Endothelial cell (in vitro differentiated cells): Measurements from ENCODE around the gene TADA3. TPM values are rescaled to one million over a fixed set of nuclear protein-coding genes. Genes with fewer than 3 reads are reported as not detected.

Experiments
- DNase-seq: peaks from one replicate; pipeline ENCODE4 v3.0.0; 2021; ENCODE audit warnings: low spot score
- H3K27ac Mint-ChIP-seq: one replicate; pipeline ENCODE4 v1.8.0; 2021; ENCODE audit warnings: mixed read lengths, inconsistent platforms; ENCODE audit not compliant: unreplicated experiment
- H3K27me3 Mint-ChIP-seq: one replicate; pipeline ENCODE4 v1.8.0; 2021; ENCODE audit warnings: mild to moderate bottlenecking, moderate library complexity, mixed read lengths, inconsistent platforms; ENCODE audit not compliant: unreplicated experiment
- H3K36me3 Mint-ChIP-seq: one replicate; pipeline ENCODE4 v1.8.0; 2021; ENCODE audit warnings: mild to moderate bottlenecking, low read depth, mixed read lengths, inconsistent platforms; ENCODE audit not compliant: unreplicated experiment
- H3K4me1 Mint-ChIP-seq: one replicate; pipeline ENCODE4 v1.8.0; 2021; ENCODE audit warnings: mild to moderate bottlenecking, mixed read lengths, inconsistent platforms; ENCODE audit not compliant: unreplicated experiment
- H3K4me3 Mint-ChIP-seq: one replicate; pipeline ENCODE4 v1.8.0; 2021; ENCODE audit warnings: mild to moderate bottlenecking, mixed read lengths, inconsistent platforms; ENCODE audit not compliant: unreplicated experiment
- H3K9me3 Mint-ChIP-seq: one replicate; pipeline ENCODE4 v1.8.0; 2021; ENCODE audit warnings: mixed read lengths, inconsistent platforms; ENCODE audit not compliant: unreplicated experiment
- total RNA-seq: library from RNA; stranded (reverse); fragmentation: NEBNext Ultra II Directional; extraction: Animal tissue kit (Norgen Biotek cat#: 25700); gene quantifications from one replicate; pipeline ENCODE4 v1.2.1, GENCODE V29; 2021; ENCODE audit not compliant: unreplicated experiment
- TF ChIP-seq, protein P1 (sequence below): fragments of 200-600 bp; sonication (generic); IDR thresholded peaks from one replicate; pipeline ENCODE4 v1.5.0; 2021; ENCODE audit warnings: antibody characterized with exemption; ENCODE audit not compliant: unreplicated experiment

The TADA3 gene
- total RNA-seq, 1 donor from 2014 or later = 35.4 TPM

DNA sequence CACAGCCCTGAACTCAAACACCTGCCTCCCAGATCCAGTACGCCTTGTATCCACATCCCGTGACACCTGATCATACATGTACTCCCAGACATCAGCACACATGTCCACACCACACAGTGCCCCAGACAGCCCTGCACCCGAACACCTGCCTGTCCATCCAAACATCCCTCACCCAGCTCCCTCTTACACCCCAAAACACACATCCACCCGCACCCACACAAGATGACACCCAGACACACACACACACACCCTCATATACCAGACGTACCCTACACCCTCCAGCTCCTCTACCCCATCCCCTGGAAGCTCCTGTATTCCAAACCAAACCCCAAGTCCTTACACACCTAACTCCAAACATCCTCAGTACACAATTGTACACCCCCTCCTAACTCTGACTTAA is 23.3 kb downstream of the TADA3 start:
- TF ChIP-seq, protein P1, sequence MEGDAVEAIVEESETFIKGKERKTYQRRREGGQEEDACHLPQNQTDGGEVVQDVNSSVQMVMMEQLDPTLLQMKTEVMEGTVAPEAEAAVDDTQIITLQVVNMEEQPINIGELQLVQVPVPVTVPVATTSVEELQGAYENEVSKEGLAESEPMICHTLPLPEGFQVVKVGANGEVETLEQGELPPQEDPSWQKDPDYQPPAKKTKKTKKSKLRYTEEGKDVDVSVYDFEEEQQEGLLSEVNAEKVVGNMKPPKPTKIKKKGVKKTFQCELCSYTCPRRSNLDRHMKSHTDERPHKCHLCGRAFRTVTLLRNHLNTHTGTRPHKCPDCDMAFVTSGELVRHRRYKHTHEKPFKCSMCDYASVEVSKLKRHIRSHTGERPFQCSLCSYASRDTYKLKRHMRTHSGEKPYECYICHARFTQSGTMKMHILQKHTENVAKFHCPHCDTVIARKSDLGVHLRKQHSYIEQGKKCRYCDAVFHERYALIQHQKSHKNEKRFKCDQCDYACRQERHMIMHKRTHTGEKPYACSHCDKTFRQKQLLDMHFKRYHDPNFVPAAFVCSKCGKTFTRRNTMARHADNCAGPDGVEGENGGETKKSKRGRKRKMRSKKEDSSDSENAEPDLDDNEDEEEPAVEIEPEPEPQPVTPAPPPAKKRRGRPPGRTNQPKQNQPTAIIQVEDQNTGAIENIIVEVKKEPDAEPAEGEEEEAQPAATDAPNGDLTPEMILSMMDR = no peak
- peak overlapping the region; percentile 49 for H3K4me3 Mint-ChIP-seq
- no peak for DNase-seq
- H3K4me1 Mint-ChIP-seq = peaks cover 30% of the 10 kb centered on the region
- H3K27ac Mint-ChIP-seq = no peak overlapping the region
- peaks cover 10% of the 10 kb centered on the region for H3K27me3 Mint-ChIP-seq
- peaks cover 7% of the 10 kb centered on the region for H3K36me3 Mint-ChIP-seq
- no peaks in the 10 kb centered on the region for H3K9me3 Mint-ChIP-seq

DNA sequence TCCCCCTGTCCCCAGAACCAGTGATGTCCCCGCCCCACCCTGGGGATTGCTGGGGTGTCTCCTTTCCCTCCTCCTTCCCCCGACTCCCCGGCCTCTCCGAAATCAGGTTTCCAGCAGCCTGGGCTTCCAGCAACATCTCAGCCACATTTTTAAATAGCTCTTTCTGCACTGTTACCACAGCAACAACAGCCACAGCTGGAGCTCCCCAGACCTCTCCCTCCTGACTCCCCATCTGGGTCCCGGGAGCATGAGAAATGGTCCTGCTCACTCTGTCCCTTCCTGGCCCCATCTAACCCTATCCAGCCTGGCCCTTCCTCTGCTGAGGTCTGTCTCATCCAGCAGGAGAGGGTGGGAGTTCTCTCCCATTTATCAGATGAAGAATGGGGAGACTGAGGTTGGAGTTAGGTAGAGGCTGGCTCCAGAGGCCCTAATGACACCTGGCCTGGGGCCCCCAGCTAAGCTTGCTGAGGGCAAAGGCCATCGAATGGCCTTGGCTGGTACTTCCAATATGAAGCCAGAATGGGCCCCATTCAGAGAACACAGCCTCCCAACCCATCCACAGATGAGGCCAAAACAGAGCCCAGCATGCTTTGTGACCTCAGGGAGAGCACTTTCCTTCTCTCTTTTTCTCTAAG is 24.0 kb downstream of the TADA3 start:
- DNase-seq = no peak
- peaks cover 30% of the 10 kb centered on the region for H3K4me1 Mint-ChIP-seq
- no peak overlapping the region for H3K27ac Mint-ChIP-seq
- H3K27me3 Mint-ChIP-seq = peaks cover 10% of the 10 kb centered on the region
- H3K36me3 Mint-ChIP-seq = peaks cover 7% of the 10 kb centered on the region
- TF ChIP-seq, protein P1 = no peak
- no peaks in the 10 kb centered on the region for H3K9me3 Mint-ChIP-seq
- peak overlapping the region; percentile 47 for H3K4me3 Mint-ChIP-seq

DNA sequence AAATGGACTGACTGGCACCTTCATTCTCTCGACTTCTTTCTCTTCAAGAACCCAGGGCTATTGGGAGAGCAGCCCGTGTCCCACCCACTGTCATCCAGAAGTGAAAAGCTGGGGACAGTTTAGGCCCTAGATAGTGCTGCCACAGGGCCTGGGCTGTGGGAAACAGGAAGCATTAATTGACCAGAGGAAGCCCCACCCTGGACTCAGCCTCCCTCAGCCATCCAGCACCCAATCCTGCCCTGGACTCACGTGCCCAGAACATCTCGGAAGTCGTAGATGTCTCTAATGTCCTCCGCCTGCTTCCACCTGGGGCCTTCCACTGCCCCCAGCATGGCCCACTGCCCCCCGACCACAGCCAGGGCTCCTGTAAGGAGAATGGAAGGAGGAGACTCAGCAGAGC is 24.9 kb downstream of the TADA3 start:
- H3K4me1 Mint-ChIP-seq = peaks cover 27% of the 10 kb centered on the region
- TF ChIP-seq, protein P1 = no peak
- peaks cover 10% of the 10 kb centered on the region for H3K27me3 Mint-ChIP-seq

DNA sequence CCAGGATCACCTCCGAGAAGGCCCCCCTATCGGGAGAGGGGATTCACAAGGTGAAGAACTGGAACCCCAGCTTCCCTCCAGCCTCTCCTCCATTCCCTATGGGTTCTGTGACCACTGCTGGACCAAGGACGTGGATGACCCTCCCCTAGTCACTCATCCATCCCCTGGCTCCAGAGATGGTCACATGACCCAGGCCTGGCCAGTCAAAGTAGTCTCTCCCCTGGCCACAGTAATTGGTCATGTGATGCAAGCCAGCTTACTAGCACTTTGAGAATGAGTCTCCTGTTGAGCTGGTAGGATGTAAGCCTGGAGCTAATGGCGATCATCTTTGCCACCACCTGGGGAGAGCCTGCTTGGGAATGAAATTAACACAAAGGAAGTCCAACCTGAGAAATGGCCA is 26.4 kb downstream of the TADA3 start:
- H3K27me3 Mint-ChIP-seq = peaks cover 10% of the 10 kb centered on the region
- no peaks in the 10 kb centered on the region for H3K9me3 Mint-ChIP-seq
- no peak overlapping the region for H3K4me3 Mint-ChIP-seq
- no peak for DNase-seq
- TF ChIP-seq, protein P1 = no peak
- H3K4me1 Mint-ChIP-seq = peaks cover 23% of the 10 kb centered on the region
- peaks cover 9% of the 10 kb centered on the region for H3K36me3 Mint-ChIP-seq
- no peak overlapping the region for H3K27ac Mint-ChIP-seq

More for the DNA sequence above, 24.9 kb downstream of the TADA3 start:
- no peak for DNase-seq
- H3K9me3 Mint-ChIP-seq = no peaks in the 10 kb centered on the region
- H3K36me3 Mint-ChIP-seq = peaks cover 7% of the 10 kb centered on the region
- no peak overlapping the region for H3K27ac Mint-ChIP-seq
- H3K4me3 Mint-ChIP-seq = peak overlapping the region; percentile 47

DNA sequence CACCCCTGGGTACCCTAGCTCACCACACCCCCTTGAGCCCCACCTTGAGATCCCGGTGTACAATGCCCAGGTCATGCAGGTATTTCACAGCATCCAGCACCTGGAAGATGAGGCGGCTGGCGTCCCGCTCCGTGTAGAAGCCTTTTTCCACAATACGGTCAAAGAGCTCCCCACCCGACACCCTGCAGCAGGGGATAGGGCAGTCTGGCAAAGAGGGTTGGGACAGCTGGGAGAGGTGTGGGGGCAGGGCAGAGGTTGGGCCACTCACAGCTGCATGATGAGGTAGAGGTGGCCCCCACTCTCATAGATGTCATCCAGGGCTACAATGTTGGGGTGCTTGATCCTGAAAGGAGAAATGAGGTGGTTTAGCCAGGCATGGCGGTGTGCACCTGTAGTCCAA is 29.4 kb downstream of the TADA3 start:
- H3K36me3 Mint-ChIP-seq = peaks cover 30% of the 10 kb centered on the region
- TF ChIP-seq, protein P1 = no peak
- no peak for DNase-seq

More for the DNA sequence above, 29.4 kb downstream of the TADA3 start:
- H3K27me3 Mint-ChIP-seq = peaks cover 6% of the 10 kb centered on the region
- H3K4me1 Mint-ChIP-seq = peaks cover 12% of the 10 kb centered on the region
- no peaks in the 10 kb centered on the region for H3K9me3 Mint-ChIP-seq
- no peak overlapping the region for H3K4me3 Mint-ChIP-seq
- H3K27ac Mint-ChIP-seq = no peak overlapping the region
